DOHH2 (cell line): ENCODE data around the gene TAF11.

Source experiments
- H3F3A ChIP-seq: fragments of 200-600 bp; sonication (generic), shearing (Covaris generic); 2 replicates; pipeline ENCODE4 v1.6.0; 2016; ENCODE audit warnings: antibody characterized with exemption, mild to moderate bottlenecking; ENCODE audit not compliant: control insufficient read depth, insufficient read depth
- H3K27ac ChIP-seq: fragments of 200-600 bp; sonication (generic); 2 replicates; pipeline ENCODE4 v1.5.1; 2014; ENCODE audit warnings: low read depth, mild to moderate bottlenecking, low read length, moderate library complexity
- H3K27me3 ChIP-seq: fragments of 200-600 bp; sonication (generic); 2 replicates; pipeline ENCODE4 v1.6.1; 2014; ENCODE audit warnings: mild to moderate bottlenecking, low read length, mixed read lengths; ENCODE audit not compliant: control insufficient read depth
- H3K36me3 ChIP-seq: fragments of 200-600 bp; sonication (generic); 2 replicates; pipeline ENCODE4 v1.6.1; 2014; ENCODE audit warnings: mild to moderate bottlenecking, low read length, moderate library complexity, mixed read lengths; ENCODE audit not compliant: control insufficient read depth
- H3K4me1 ChIP-seq: fragments of 200-600 bp; sonication (generic); 2 replicates; pipeline ENCODE4 v1.6.1; 2014; ENCODE audit warnings: mild to moderate bottlenecking, low read length, mixed read lengths; ENCODE audit not compliant: control insufficient read depth
- H3K4me2 ChIP-seq: fragments of 200-600 bp; sonication (generic); 2 replicates; pipeline ENCODE4 v1.6.0; 2014; ENCODE audit warnings: mild to moderate bottlenecking, low read length, moderate library complexity
- H3K4me3 ChIP-seq: fragments of 200-600 bp; sonication (generic); 2 replicates; pipeline ENCODE4 v1.5.1; 2014; ENCODE audit warnings: mild to moderate bottlenecking, low read length, mixed read lengths
- H3K79me2 ChIP-seq: fragments of 200-600 bp; sonication (generic); 2 replicates; pipeline ENCODE4 v1.6.1; 2014; ENCODE audit warnings: mild to moderate bottlenecking, low read length, mixed read lengths; ENCODE audit not compliant: control insufficient read depth
- H3K9me2 ChIP-seq: fragments of 200-600 bp; sonication (generic); replicated peaks from 2 replicates; pipeline ENCODE4 v1.6.1; 2014; ENCODE audit warnings: mild to moderate bottlenecking, low read length, mixed read lengths; ENCODE audit not compliant: control insufficient read depth
- H3K9me3 ChIP-seq: fragments of 200-600 bp; sonication (generic); 2 replicates; pipeline ENCODE4 v1.6.1; 2014; ENCODE audit warnings: antibody characterized with exemption, low read length, mixed read lengths; ENCODE audit not compliant: control insufficient read depth, insufficient read depth
- H4K20me1 ChIP-seq: fragments of 200-600 bp; sonication (generic); 2 replicates; pipeline ENCODE4 v1.6.0; 2014; ENCODE audit warnings: low read depth, mild to moderate bottlenecking, antibody characterized with exemption, low read length, moderate library complexity; ENCODE audit not compliant: control insufficient read depth, insufficient read depth
- EZH2phosphoT487 ChIP-seq: fragments of 200-600 bp; sonication (generic); IDR thresholded peaks from 2 replicates; pipeline ENCODE4 v1.6.1; 2017; ENCODE audit warnings: borderline replicate concordance, mild to moderate bottlenecking, antibody characterized with exemption, low read length, moderate library complexity, mixed read lengths
- TF ChIP-seq, protein P1 (sequence below): fragments of 200-600 bp; sonication (generic); IDR thresholded peaks from one replicate; pipeline ENCODE4 v1.5.1; 2014; ENCODE audit warnings: antibody characterized with exemption, mild to moderate bottlenecking, low read depth, low read length; ENCODE audit not compliant: poor library complexity, severe bottlenecking

TAF11 gene

DNA sequence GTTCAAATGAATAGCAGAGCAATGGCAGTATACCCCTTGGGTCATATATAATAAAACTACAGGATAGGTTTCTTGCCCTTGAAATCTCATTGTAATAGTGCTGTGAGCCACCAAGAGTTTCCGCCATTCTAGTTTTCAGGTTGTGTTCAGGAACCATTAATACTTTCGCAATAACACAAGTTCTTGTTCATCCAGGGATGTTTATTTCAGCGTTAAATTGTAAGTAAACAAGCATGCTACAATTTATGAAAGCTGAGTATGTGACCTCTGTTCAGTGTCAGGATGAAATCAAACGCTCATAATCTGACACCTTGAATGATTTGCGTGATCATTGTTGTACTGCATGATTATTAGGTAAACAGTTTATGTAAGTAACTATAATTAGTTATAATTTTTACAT lies 24.0 kb upstream of the TAF11 start:
- no peaks in the 10 kb centered on the region for H3K9me2 ChIP-seq
- H3K27ac ChIP-seq: no peak overlapping the region
- no peaks in the 10 kb centered on the region for H3K36me3 ChIP-seq
- no peaks in the 10 kb centered on the region for H3F3A ChIP-seq
- H3K9me3 ChIP-seq: no peaks in the 10 kb centered on the region
- no peak for TF ChIP-seq EZH2phosphoT487
- TF ChIP-seq, protein P1, sequence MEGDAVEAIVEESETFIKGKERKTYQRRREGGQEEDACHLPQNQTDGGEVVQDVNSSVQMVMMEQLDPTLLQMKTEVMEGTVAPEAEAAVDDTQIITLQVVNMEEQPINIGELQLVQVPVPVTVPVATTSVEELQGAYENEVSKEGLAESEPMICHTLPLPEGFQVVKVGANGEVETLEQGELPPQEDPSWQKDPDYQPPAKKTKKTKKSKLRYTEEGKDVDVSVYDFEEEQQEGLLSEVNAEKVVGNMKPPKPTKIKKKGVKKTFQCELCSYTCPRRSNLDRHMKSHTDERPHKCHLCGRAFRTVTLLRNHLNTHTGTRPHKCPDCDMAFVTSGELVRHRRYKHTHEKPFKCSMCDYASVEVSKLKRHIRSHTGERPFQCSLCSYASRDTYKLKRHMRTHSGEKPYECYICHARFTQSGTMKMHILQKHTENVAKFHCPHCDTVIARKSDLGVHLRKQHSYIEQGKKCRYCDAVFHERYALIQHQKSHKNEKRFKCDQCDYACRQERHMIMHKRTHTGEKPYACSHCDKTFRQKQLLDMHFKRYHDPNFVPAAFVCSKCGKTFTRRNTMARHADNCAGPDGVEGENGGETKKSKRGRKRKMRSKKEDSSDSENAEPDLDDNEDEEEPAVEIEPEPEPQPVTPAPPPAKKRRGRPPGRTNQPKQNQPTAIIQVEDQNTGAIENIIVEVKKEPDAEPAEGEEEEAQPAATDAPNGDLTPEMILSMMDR: no peak
- no peaks in the 10 kb centered on the region for H3K27me3 ChIP-seq
- no peak overlapping the region for H3K4me3 ChIP-seq
- H3K4me2 ChIP-seq: no peak overlapping the region
- H3K79me2 ChIP-seq: peaks cover 7% of the 10 kb centered on the region; the same call in 1 of the 2 replicates
- H4K20me1 ChIP-seq: no peaks in the 10 kb centered on the region
- peaks cover 7% of the 10 kb centered on the region for H3K4me1 ChIP-seq

- peaks cover 7% of the 10 kb centered on the region; the same call in 1 of the 2 replicates for H3K79me2 ChIP-seq
- no peaks in the 10 kb centered on the region for H4K20me1 ChIP-seq
- H3K4me1 ChIP-seq: peaks cover 7% of the 10 kb centered on the region
These were observed 21.6 kb upstream of the TAF11 start for GRCh38 chr6:34909320-34909883.

GRCh38 chr6:34908194-34908593 lies 20.4 kb upstream of the TAF11 start:
- H3K27ac ChIP-seq: no peak overlapping the region
- H4K20me1 ChIP-seq: no peaks in the 10 kb centered on the region
- peaks cover 7% of the 10 kb centered on the region; the same call in 1 of the 2 replicates for H3K79me2 ChIP-seq
- TF ChIP-seq EZH2phosphoT487: no peak
- TF ChIP-seq, protein P1: no peak
- no peak overlapping the region for H3K4me3 ChIP-seq
- H3K4me2 ChIP-seq: no peak overlapping the region
- H3K36me3 ChIP-seq: no peaks in the 10 kb centered on the region
- no peaks in the 10 kb centered on the region for H3K9me3 ChIP-seq
- H3K4me1 ChIP-seq: peaks cover 7% of the 10 kb centered on the region
- no peaks in the 10 kb centered on the region for H3K9me2 ChIP-seq
- H3K27me3 ChIP-seq: no peaks in the 10 kb centered on the region
- no peaks in the 10 kb centered on the region for H3F3A ChIP-seq

More at GRCh38 chr6:34909320-34909883, 21.6 kb upstream of the TAF11 start:
- Histone ChIP-seq H3K36me3 (no peaks in the 10 kb centered on the region), H3K4me2 (no peak overlapping the region), H3K9me2 (no peaks in the 10 kb centered on the region), H3K27me3 (no peaks in the 10 kb centered on the region), H3K27ac (no peak overlapping the region), H3F3A (no peaks in the 10 kb centered on the region), H3K4me3 (no peak overlapping the region), H3K9me3 (no peaks in the 10 kb centered on the region)
- TF ChIP-seq, protein P1: no peak
- TF ChIP-seq EZH2phosphoT487: no peak
